Ovary (tissue), 9 donors: ENCODE measurements around the gene ANK3. TPM values are rescaled to one million over a fixed set of nuclear protein-coding genes. Genes with fewer than 3 reads are reported as not detected.

ENCODE experiments used
- DNase-seq, 5 donors: peaks; one replicate each; pipeline ENCODE4 v3.0.0-alpha.2; 2019 to 2020
- H3K27ac ChIP-seq, 2 donors: fragments of 200-600 bp; one replicate each; pipeline versions ENCODE4 v1.5.1 to v1.8.0; 2019 to 2022
- H3K27me3 ChIP-seq: fragments of 200-600 bp; one replicate; pipeline ENCODE4 v1.8.0; 2022
- H3K36me3 ChIP-seq: fragments of 200-600 bp; sonication (generic); one replicate; pipeline ENCODE4 v1.5.1; 2019
- H3K4me1 ChIP-seq: one replicate; pipeline ENCODE4 v1.8.1; 2013; ENCODE audit warnings: mild to moderate bottlenecking, moderate library complexity; ENCODE audit not compliant: insufficient read depth
- H3K4me3 ChIP-seq: fragments of 200-600 bp; sonication (generic); one replicate; pipeline ENCODE4 v1.5.1; 2017
- H3K9me3 ChIP-seq, 2 donors: fragments of 200-600 bp in 1 of 2; sonication (generic) in 1 of 2; one replicate each; pipeline versions ENCODE4 v1.5.1 to v1.8.1; 2013 to 2019; ENCODE audit warnings: mild to moderate bottlenecking in 1 of 2, moderate library complexity in 1 of 2
- CTCF ChIP-seq, 3 donors: fragments of 450-650 bp in 2 of 3; fragments of 200-600 bp in 1 of 3; IDR thresholded peaks; one replicate each; pipeline versions ENCODE4 v1.5.1 to v1.8.0; 2016 to 2022; ENCODE audit warnings: antibody characterized with exemption in 3 of 3, mild to moderate bottlenecking in 1 of 3
- EP300 ChIP-seq: sonication (generic); formaldehyde crosslinking; IDR thresholded peaks from one replicate; pipeline ENCODE4 v1.6.1; 2017; ENCODE audit warnings: antibody characterized with exemption
- POLR2A ChIP-seq: fragments of 450-650 bp; IDR thresholded peaks from one replicate; pipeline ENCODE4 v1.6.1; 2017; ENCODE audit warnings: antibody characterized with exemption, mild to moderate bottlenecking, moderate library complexity
- WGBS, 3 donors: extraction: QIAGEN DNeasy Blood & Tissue Kit in 1 of 3; methylation state at CpG; one replicate each; pipeline versions ENCODE4 v1.1.5 to v1.1.7; 2013 to 2017; 5-methylcytosine and 5-hydroxymethylcytosine counted together
- intact Hi-C, 4 donors: fragments of 100-400 bp; cut with DNase I; formaldehyde crosslinking; loops; one replicate each; pipeline versions ENCODE4 v1.11.0 to v1.15.1; 2022 to 2023
- polyA plus RNA-seq, 2 donors: library from polyadenylated mRNA; stranded (reverse); fragments of 200-250 nt in 1 of 2; fragments of 350-450 nt in 1 of 2; fragmentation: Illumina TruSeq in 1 of 2; extraction: RNeasy Lipid Tissue Mini Kit (QIAGEN cat#74804) in 1 of 2; gene quantifications; one replicate each; pipeline ENCODE4 v1.2.3, GENCODE V29; 2013 to 2014
- total RNA-seq, 7 donors: library from RNA; depleted of rRNA in 2 of 7; stranded (reverse); fragments of >200 nt in 2 of 7; fragmentation: NEBNext Ultra II Directional in 3 of 7; extraction: Animal tissue kit (Norgen Biotek cat#: 25700) in 3 of 7; gene quantifications; one replicate each; pipeline versions ENCODE4 v1.1.0 to v1.2.4, GENCODE V29; 2016 to 2023
- donor health status: DM: no; HTN: no; CAD: no; lungs with moderate emphysema.
- donor health status: DM: no; HTN: no; CAD: no.
- donor health status: Bipolar disorder and iron deficiency.
- donor health status: DM: yes; HTN: yes; CAD: no.
- donor health status: DM: no; HTN: no; CAD: no.
- donor health status: DM: yes; HTN: yes; CAD: no.

ANK3 gene
- total and polyA plus RNA-seq, 9 donors, result 11.4 to 74.1 (median 28.3) TPM

- DNase-seq, result no peak
- no peaks in the 10 kb centered on the region for H3K4me1 ChIP-seq
- no peaks in the 10 kb centered on the region for H3K9me3 ChIP-seq
- H3K27ac ChIP-seq, result no peak overlapping the region
- 89 to 98% (median 93%) methylated on average over 3 of the region's 3 CpGs for whole genome bisulfite sequencing, 3 donors
- H3K36me3 ChIP-seq, result no peaks in the 10 kb centered on the region
- TF ChIP-seq CTCF (IDR thresholded peaks at IDR 0.05), result no peak
- no peak for TF ChIP-seq POLR2A
- no peak for TF ChIP-seq EP300
- intact Hi-C loops, result loop anchor here in 1 of 4 donors (10.0 kb wide), 1 partner anchor 111 kb away; no protein-coding TSS in a partner anchor
- no peak overlapping the region for H3K4me3 ChIP-seq
- no peaks in the 10 kb centered on the region for H3K27me3 ChIP-seq
These were observed 296.4 kb downstream of the ANK3 start for GRCh38 chr10:60093317-60093716.

GRCh38 chr10:60086862-60087261, 302.8 kb downstream of the ANK3 start:
- intact Hi-C loops, result no loop called here
- H3K36me3 ChIP-seq, result no peaks in the 10 kb centered on the region
- no peaks in the 10 kb centered on the region for H3K9me3 ChIP-seq
- DNase-seq, result no peak
- H3K27ac ChIP-seq, result no peak overlapping the region
- no peak overlapping the region for H3K4me3 ChIP-seq
- 71 to 79% (median 76%) methylated on average over 2 of the region's 2 CpGs for whole genome bisulfite sequencing, 3 donors
- no peak for TF ChIP-seq EP300
- TF ChIP-seq CTCF (IDR thresholded peaks at IDR 0.05), result no peak
- no peak for TF ChIP-seq POLR2A
- no peaks in the 10 kb centered on the region for H3K27me3 ChIP-seq
- no peaks in the 10 kb centered on the region for H3K4me1 ChIP-seq

DNA sequence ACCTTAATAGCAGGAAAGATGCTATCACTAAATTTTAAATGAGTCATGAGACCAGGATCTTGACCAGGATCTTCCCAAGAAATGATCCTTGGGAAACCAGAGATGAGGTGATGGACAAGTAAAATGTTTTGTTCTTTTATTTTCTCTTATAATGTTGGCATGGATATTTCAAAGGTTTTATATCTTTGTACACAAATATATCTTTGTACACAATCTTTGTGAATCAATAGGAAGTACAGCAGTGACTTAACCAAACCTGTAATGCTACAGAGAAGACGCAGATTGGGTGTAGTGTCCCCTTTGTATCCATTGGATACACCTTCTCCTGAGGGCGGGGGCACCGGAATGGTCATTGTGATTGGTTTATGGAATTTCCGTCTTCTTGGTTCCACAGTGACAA, 303.3 kb downstream of the ANK3 start:
- Histone ChIP-seq H3K36me3 (no peaks in the 10 kb centered on the region), H3K27ac (no peak overlapping the region), H3K27me3 (no peaks in the 10 kb centered on the region), H3K9me3 (no peaks in the 10 kb centered on the region), H3K4me3 (no peak overlapping the region), H3K4me1 (no peaks in the 10 kb centered on the region)
- DNase-seq, result no peak
- TF ChIP-seq POLR2A, result no peak
- no peak for TF ChIP-seq CTCF (IDR thresholded peaks at IDR 0.05)
- TF ChIP-seq EP300, result no peak
- 96 to 98% (median 97%) methylated on average over 4 of the region's 4 CpGs for WGBS, 3 donors
- intact Hi-C loops, result no loop called here

DNA sequence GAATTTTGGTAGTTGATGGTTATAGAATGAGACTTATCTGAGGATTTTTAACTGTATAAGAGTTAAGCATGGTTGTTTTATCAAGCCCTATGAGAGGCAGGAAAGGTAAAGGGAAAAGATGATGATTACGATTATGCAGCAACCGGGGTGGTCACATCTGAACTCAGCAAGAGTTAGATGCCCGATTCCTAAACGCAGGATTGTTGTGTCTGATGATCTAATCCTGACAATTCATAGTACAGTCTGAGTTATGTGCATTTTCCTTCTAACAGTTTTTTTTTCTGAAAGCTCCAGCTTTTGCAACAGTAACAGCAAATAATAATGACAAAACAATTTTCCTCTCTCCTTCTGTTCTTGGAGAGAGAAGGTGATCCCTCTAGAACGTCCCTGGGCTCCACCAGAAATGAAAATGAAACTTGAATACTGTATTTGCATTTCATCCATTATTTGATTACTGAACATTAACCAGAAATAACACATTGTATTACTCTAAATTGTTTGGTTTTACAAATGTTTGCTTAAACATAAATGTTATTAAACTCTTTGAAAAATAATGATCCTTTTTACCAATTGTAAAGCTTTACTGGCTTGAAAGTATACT, 306.8 kb downstream of the ANK3 start:
- no peaks in the 10 kb centered on the region for H3K36me3 ChIP-seq
- 11 to 27% (median 19%) methylated on average over 5 of the region's 5 CpGs for WGBS, 3 donors
- DNase-seq, result no peak
- no peaks in the 10 kb centered on the region for H3K9me3 ChIP-seq
- H3K4me3 ChIP-seq, result no peak overlapping the region
- intact Hi-C loops, result no loop called here
- TF ChIP-seq EP300, result no peak
- no peak for TF ChIP-seq CTCF (IDR thresholded peaks at IDR 0.05)
- TF ChIP-seq POLR2A, result no peak
- no peak overlapping the region for H3K27ac ChIP-seq
- H3K27me3 ChIP-seq, result no peaks in the 10 kb centered on the region
- no peaks in the 10 kb centered on the region for H3K4me1 ChIP-seq
